Activated B cell treated with CpG ODN at 0.5 μM for 24 hours (primary cell): Measurements from ENCODE around the gene DDX52. TPM values are rescaled to one million over a fixed set of nuclear protein-coding genes. Genes with fewer than 3 reads are reported as not detected.

Experiments
- ATAC-seq: fragments of 200-7000 bp; cut with Tn5 transposase; one replicate; pipeline ENCODE4 v1.10.0; 2021; ENCODE audit warnings: low read depth, mild to moderate bottlenecking, moderate library complexity
- CTCF ChIA-PET: fragments of 350-600 bp; sonication (Branson Sonifier 250); formaldehyde crosslinking; loops from one replicate; lab custom pipeline; 2021; ENCODE audit warnings: antibody characterized with exemption; lab: Charles Lee
- POLR2A ChIA-PET: fragments of 350-600 bp; sonication (Branson Sonifier 250); formaldehyde crosslinking; loops from one replicate; lab custom pipeline; 2021; ENCODE audit warnings: antibody characterized with exemption; lab: Charles Lee
- DNase-seq: peaks from one replicate; pipeline ENCODE4 v3.0.0; 2022
- H3K27ac Mint-ChIP-seq: one replicate; pipeline ENCODE4 v1.8.0; 2020; ENCODE audit warnings: mixed read lengths
- H3K27me3 Mint-ChIP-seq: one replicate; pipeline ENCODE4 v1.8.0; 2021; ENCODE audit warnings: mixed read lengths
- H3K36me3 Mint-ChIP-seq: one replicate; pipeline ENCODE4 v1.8.0; 2021; ENCODE audit warnings: low read depth, mixed read lengths
- H3K4me1 Mint-ChIP-seq: one replicate; pipeline ENCODE4 v1.8.0; 2021; ENCODE audit warnings: mixed read lengths
- H3K4me3 Mint-ChIP-seq: one replicate; pipeline ENCODE4 v1.8.0; 2020; ENCODE audit warnings: mild to moderate bottlenecking, mixed read lengths
- H3K9me3 Mint-ChIP-seq: one replicate; pipeline ENCODE4 v1.8.0; 2020; ENCODE audit warnings: mixed read lengths
- intact Hi-C: fragments of 100-400 bp; cut with micrococcal nuclease; formaldehyde crosslinking; loops from one replicate; pipeline ENCODE4 v1.15.1; 2024
- total RNA-seq: library from RNA; stranded (reverse); gene quantifications from 2 replicates; pipeline ENCODE4 v1.2.3, GENCODE V29; 2022
- TF ChIP-seq, protein P1 (sequence below): fragments of 200-600 bp; IDR thresholded peaks from one replicate; pipeline ENCODE4 v1.8.0; 2022; ENCODE audit warnings: antibody characterized with exemption, mild to moderate bottlenecking

Gene DDX52
- total RNA-seq, 1 donor from 2014 or later = 39.9 TPM

DNA sequence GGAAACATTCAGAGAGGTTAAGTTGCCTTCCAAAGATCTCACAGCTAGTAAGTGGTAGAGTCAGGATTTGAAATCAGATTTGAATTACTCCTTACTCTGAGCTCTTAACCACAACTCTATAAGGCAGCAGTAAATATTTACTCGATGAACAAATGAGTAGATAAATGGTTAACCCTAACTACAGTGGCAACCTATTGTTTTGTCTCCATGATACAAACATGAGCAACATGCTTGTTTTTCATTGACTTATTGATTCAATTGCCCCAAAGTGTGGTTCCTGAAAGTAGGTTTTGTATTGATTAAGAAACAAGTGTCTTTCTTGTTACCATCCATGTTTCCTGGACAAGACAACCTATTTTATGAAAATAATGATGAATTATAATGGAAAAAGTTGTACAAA lies 34.8 kb upstream of the DDX52 start:
- DNase-seq (no peak), ATAC-seq (no peak)
- POLR2A ChIA-PET = no interaction called here
- peaks cover 28% of the 10 kb centered on the region for H3K27me3 Mint-ChIP-seq
- intact Hi-C loops = no loop called here
- H3K4me3 Mint-ChIP-seq = no peak overlapping the region
- TF ChIP-seq, protein P1, sequence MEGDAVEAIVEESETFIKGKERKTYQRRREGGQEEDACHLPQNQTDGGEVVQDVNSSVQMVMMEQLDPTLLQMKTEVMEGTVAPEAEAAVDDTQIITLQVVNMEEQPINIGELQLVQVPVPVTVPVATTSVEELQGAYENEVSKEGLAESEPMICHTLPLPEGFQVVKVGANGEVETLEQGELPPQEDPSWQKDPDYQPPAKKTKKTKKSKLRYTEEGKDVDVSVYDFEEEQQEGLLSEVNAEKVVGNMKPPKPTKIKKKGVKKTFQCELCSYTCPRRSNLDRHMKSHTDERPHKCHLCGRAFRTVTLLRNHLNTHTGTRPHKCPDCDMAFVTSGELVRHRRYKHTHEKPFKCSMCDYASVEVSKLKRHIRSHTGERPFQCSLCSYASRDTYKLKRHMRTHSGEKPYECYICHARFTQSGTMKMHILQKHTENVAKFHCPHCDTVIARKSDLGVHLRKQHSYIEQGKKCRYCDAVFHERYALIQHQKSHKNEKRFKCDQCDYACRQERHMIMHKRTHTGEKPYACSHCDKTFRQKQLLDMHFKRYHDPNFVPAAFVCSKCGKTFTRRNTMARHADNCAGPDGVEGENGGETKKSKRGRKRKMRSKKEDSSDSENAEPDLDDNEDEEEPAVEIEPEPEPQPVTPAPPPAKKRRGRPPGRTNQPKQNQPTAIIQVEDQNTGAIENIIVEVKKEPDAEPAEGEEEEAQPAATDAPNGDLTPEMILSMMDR = no peak
- H3K4me1 Mint-ChIP-seq = no peaks in the 10 kb centered on the region
- no peaks in the 10 kb centered on the region for H3K36me3 Mint-ChIP-seq
- no peak overlapping the region for H3K27ac Mint-ChIP-seq
- peaks cover 5% of the 10 kb centered on the region for H3K9me3 Mint-ChIP-seq
- CTCF ChIA-PET = interaction anchor here (1.0 kb wide), 1 partner anchor 113 kb away, joined by 3 read pairs; no protein-coding TSS in a partner anchor

DNA sequence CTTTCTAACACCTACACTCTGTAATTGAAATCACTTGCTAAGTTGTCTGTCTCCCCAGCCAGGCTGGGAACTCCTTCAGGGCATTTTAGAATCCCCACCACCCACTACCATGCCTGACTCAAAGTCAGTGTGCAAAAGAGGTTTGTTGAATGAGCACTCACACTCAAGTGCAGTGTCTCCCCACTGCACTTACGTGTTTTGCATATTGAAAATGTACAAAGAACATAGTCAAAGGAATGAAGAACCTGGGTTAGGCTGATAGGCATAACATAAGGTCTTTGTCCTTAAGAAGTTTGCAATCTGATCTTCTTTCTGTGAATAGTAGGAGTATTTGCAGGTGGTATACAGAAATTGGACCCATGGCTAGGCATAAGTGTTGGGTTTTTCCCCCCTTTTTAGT lies 33.8 kb upstream of the DDX52 start:
- ATAC-seq = no peak
- Mint-ChIP-seq H3K4me1 (no peaks in the 10 kb centered on the region), H3K36me3 (no peaks in the 10 kb centered on the region), H3K27me3 (peaks cover 28% of the 10 kb centered on the region), H3K4me3 (no peak overlapping the region), H3K27ac (no peak overlapping the region), H3K9me3 (peaks cover 5% of the 10 kb centered on the region)
- ChIA-PET POLR2A (no interaction called here), CTCF (no interaction called here)
- DNase-seq = no peak
- intact Hi-C loops = no loop called here
- TF ChIP-seq, protein P1 = no peak

DNA sequence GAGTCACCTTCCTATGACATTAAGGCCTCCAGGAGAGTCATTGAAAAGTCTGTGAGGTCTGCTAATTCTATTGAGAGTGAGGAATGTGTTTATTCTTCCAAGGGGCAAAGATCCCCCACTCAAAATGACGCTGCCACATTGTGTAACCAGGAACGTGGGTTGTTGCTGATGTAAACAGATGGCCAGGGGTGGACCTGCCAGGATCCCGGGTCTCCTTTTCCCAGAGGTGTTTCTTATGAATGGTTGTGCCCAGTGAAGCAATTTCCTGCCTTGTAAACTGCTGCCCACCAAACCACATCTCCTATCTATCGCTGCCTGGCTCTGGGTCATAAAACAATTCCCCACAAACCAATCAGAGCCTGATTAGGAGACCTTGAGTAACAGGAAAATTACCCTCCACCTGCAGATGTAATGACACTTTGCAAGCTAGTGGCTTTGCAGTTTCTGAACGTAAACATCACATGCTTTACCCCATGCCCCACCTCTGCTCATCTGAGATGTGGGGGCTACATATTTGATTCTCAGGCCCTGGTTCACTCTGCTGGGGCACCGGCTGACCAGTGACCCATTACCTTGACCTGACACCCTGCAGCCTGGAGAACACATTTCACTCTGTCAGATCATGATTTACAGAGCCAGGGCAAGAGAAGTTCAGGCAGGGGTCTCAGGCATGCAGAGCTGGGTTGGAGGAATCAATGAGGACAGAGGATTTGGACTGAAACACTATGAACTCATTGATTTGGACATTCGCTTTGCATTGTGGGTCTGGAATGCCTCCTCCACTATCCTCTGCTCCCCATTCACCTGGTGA lies 33.1 kb upstream of the DDX52 start:
- ATAC-seq (no peak), DNase-seq (no peak)
- ChIA-PET POLR2A (no interaction called here), CTCF (no interaction called here)
- H3K4me3 Mint-ChIP-seq = no peak overlapping the region
- H3K27ac Mint-ChIP-seq = no peak overlapping the region
- no peaks in the 10 kb centered on the region for H3K4me1 Mint-ChIP-seq
- intact Hi-C loops = no loop called here
- no peaks in the 10 kb centered on the region for H3K36me3 Mint-ChIP-seq
- TF ChIP-seq, protein P1 = no peak
- H3K9me3 Mint-ChIP-seq = peaks cover 5% of the 10 kb centered on the region
- H3K27me3 Mint-ChIP-seq = peaks cover 28% of the 10 kb centered on the region

DNA sequence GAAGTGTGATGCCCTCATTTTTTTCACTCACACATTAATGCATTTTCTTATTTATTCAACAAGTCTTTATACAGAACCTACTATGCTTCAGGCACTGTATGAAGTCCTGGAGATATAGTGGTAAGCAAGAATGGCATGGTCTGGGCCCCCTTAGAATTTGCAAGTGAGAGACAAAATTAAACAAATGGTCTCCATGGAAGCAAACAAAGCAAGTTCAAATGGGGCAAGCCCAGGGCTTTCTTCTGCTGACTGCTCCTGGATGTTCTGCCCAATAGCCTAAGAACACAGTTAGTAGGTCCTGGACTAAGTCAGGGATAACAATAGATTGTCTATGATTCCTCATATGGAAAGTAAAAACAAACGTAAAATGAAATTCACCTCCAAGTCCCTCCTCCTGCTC lies 31.3 kb upstream of the DDX52 start:
- H3K9me3 Mint-ChIP-seq = peaks cover 5% of the 10 kb centered on the region
- ATAC-seq = no peak
- intact Hi-C loops = no loop called here
- no peak for DNase-seq
- TF ChIP-seq, protein P1 = no peak
- no peak overlapping the region for H3K27ac Mint-ChIP-seq
- H3K36me3 Mint-ChIP-seq = no peaks in the 10 kb centered on the region
- H3K4me1 Mint-ChIP-seq = no peaks in the 10 kb centered on the region
- no peak overlapping the region for H3K4me3 Mint-ChIP-seq
- CTCF ChIA-PET = no interaction called here
- peaks cover 28% of the 10 kb centered on the region for H3K27me3 Mint-ChIP-seq
- POLR2A ChIA-PET = no interaction called here

DNA sequence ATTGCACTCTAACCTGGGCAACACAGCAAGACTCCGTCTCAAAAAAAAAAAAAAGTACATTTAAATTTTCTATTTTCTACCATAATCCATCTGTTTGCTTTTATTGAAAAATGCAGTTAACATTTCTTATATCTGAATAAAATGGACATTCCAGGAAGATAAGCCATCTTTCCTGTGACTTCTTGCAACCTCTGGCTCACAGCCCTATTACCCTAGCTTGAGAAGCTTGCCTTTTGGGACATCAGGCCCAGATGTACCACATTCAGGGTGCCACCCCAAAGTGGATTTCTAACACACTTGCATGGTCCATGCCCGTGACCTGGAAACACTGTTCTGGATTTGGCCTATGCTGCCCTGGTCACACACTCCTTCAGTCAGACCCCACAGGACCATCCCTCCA lies 30.1 kb upstream of the DDX52 start:
- intact Hi-C loops = no loop called here
- POLR2A ChIA-PET = interaction anchor here (0.7 kb wide), 1 partner anchor 782 kb away, joined by 4 read pairs; no protein-coding TSS in a partner anchor
- H3K4me1 Mint-ChIP-seq = no peaks in the 10 kb centered on the region
- no peak overlapping the region for H3K27ac Mint-ChIP-seq
- DNase-seq (no peak), ATAC-seq (no peak)
- TF ChIP-seq, protein P1 = no peak
- H3K4me3 Mint-ChIP-seq = no peak overlapping the region
- H3K36me3 Mint-ChIP-seq = no peaks in the 10 kb centered on the region
- H3K9me3 Mint-ChIP-seq = peaks cover 1% of the 10 kb centered on the region
- CTCF ChIA-PET = no interaction called here
- H3K27me3 Mint-ChIP-seq = peaks cover 20% of the 10 kb centered on the region
